Stimulated activated CD8-positive, alpha-beta memory T cell treated with anti-CD3 and anti-CD28 coated beads, Interleukin-12 subunit alpha, Interleukin-12 subunit beta, amount 100 ng/mL, for 4 hours (primary cell): ENCODE measurements around the gene RPS8.
"Not testable (repeated sequence)": the region's sequence is repeated elsewhere in the genome, so short reads cannot be mapped to it uniquely, and the experiment has no call there.

Experiments used
- DNase-seq: peaks from one replicate; pipeline ENCODE4 v3.0.0-alpha.2; 2020; ENCODE audit warnings: low read depth

Gene RPS8

GRCh38 chr1:44820328-44821239, 45.2 kb downstream of the RPS8 start:
- DNase-seq = no peak

DNA sequence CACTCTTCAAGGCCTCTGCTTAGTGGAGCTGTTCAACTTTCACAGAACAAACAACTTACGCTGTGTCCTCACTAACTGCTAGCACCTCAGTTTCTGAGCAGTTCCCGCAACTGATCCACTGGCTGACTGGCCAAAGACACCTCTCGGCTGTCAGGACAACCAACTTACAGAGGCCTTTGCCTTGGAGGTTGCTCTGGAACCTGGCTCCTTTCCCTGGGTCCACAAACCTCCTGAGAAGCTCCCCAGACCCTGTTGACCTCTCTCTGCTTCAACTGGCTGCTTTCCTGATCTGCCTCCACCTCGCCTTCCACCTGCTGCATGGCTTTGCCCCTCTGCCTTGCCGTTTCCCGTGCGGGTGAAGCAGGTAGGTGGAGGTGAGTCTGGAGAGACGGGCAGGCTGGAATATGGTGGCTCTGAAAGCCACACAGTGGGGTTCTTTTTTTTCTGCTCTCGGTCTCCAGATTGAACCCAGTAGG, 45.9 kb downstream of the RPS8 start:
- DNase-seq = no peak

GRCh38 chr1:44822131-44822701, 46.9 kb downstream of the RPS8 start:
- no peak for DNase-seq

- DNase-seq = no peak
These were observed 47.7 kb downstream of the RPS8 start for GRCh38 chr1:44822981-44823451.

DNA sequence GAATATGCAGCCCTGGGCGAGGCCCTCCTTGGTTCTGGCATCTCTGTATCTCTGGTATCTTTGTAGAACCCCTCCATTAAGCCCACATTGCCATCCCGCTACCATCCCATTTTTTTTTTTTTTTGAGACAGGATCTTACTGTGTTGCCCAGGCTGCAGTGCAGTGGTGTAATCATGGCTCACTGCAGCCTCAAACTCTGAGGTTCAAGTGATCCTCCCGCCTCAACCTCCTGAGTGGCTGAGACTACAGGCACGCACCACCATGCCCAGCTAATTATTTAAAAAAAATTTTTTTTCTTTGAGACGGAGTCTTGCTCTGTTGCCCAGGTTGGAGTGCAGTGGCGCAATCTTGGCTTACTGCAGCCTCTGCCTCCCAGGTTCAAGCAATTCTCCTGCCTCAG, 49.1 kb downstream of the RPS8 start:
- not testable (repeated sequence) for DNase-seq

DNA sequence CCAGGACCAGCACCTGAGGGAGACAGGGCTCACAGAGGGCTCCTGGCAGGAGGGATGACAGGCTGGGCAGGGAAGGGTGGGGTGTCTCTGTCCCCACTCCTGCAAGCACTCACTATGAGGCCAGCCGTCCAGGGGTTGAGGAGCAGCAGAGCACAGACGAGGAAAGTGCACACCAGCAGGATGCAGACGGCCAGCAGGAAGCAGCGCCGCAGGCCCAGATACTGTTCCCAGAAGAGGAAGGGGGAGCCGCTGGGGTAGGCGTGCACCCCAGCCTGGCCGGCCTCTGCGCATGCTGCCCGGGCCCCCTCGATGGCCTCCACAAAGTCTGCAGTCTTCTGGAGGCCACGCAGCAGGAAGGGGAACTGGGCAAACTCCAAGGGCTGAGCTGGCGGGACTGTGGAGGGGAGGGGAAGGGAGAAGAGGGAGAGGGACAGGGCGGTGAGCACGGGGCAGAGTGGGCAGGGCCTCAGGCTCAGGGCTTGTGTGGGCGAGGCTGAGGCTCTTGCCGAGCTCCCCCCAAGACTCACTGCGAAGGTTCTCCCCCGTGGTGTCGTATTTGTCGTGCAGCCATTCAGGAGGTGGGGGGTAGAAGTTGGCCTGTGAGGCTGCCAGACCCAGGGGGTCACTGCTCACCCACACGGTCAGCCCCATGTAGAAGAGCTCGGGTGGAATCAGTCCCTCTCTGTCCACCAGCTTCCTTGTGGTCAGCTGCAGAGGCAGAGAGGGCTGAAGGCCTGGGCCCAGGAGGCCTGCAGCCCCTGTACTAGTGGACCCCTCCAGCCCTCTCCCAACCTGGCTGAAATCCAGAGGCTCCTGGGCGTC, 51.2 kb downstream of the RPS8 start:
- DNase-seq = no peak

GRCh38 chr1:44827197-44828002, 52.1 kb downstream of the RPS8 start:
- DNase-seq = no peak

DNA sequence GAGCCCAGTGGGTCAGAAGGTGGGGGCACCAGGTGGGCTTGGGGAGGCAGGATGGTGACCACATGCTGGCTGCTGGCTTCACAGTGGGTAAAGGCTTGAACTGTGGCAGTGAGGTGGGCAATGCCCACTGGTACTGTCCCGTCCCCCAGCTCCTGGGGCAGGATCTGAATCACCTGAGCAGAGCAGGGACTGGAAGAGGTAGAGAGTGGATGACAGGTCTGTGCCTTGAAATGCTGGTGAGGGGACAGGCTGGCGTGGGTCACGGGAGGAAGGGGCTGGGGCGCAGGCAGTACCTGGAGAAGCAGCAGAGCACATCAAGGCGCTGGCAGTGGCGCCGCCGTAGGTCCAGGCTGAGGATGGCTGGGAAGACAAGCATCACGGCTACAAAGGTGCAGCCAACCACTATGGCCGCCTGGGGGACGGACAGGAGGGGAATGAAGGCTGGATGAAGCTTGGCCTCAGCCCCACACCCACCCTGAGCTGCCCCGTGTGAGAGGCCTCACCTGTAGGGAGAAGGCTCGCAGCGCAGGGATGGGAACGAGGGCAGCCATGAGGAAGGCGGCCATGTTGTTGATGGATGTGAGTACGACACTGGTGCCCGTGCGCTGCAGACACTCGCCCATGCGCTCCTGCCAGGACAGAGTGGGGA, 52.8 kb downstream of the RPS8 start:
- no peak for DNase-seq
